ENCODE measurements around the gene FASTKD2.

The FASTKD2 gene

GRCh38 chr2:206765242-206766056 lies at the start of gene FASTKD2, which contains the start of gene MDH1B:
TSS of gene FASTKD2 (plus strand) at chr2:206765606. CDS start at chr2:206766694, 1,088 bp downstream.
TSS of gene MDH1B (minus strand) at chr2:206765328. CDS start at chr2:206765271, 57 bp downstream.
- DNase-seq (ENCODE audit: low read depth), result peak; percentile 95
- H3K4me3 ChIP-seq (ENCODE audit: low read length), result peak within 1 kb of the TSS; percentile 80
- TF ChIP-seq CTCF (conservative IDR thresholded peaks at IDR 0.05; ENCODE audit: low read length), result no peak

DNA sequence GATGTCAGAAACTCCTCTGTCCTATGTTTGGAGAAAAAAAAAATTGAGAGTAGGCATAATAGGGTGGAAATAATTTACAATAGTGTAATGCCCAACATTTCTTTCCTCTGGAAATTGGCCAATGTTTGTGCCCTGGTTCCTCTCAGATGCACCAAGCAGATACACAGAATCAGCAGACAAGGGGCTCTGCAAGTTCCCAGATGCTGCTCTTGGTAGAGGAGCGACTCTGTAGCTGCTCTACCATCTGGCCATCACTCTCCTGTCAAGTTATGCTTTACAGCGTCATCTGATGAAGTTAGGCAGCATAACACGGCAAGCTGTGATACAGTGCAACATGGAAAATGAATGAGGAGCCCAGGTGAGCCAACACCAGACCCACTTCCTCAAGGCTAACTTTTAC lies 48.8 kb upstream of the FASTKD2 start:
- DNase-seq (ENCODE audit: low read depth), result no peak
- TF ChIP-seq CTCF (conservative IDR thresholded peaks at IDR 0.05; ENCODE audit: low read length), result no peak
- no peak overlapping the region for H3K4me3 ChIP-seq (ENCODE audit: low read length)

DNA sequence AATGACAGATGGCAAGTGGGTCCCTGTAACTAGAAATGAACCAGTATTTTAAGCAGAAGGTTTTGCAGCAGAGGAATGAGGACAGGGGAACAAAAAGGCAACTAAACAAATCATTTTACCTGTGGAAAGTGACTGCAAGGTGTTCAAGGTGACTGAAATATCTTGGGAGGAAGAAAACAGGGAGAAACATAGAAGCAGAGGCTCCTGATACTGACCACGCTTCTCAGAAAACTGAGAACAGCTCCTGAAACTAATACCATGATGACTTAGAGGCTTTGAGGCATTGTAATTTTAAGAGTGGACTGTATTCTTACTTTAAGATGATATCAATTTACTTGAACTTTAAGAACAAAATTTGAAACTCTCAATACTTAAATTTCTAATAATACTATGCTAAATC lies 47.1 kb upstream of the FASTKD2 start, which contains the start of gene DYTN:
Gene DYTN, minus strand, starts transcription at position 101 of the 400 bp plus-strand sequence. CDS start 117 bp downstream, outside the sequence.
- no peak for TF ChIP-seq CTCF (conservative IDR thresholded peaks at IDR 0.05; ENCODE audit: low read length)
- no peak within 1 kb of the TSS for H3K4me3 ChIP-seq (ENCODE audit: low read length)
- DNase-seq (ENCODE audit: low read depth), result no peak

- no peak for TF ChIP-seq CTCF (conservative IDR thresholded peaks at IDR 0.05; ENCODE audit: low read length)
- H3K4me3 ChIP-seq (ENCODE audit: low read length), result no peak overlapping the region
- no peak for DNase-seq (ENCODE audit: low read depth)
Measured at GRCh38 chr2:206721256-206721920, 44.0 kb upstream of the FASTKD2 start.

- no peak for TF ChIP-seq CTCF (conservative IDR thresholded peaks at IDR 0.05; ENCODE audit: low read length)
- no peak for DNase-seq (ENCODE audit: low read depth)
- no peak overlapping the region for H3K4me3 ChIP-seq (ENCODE audit: low read length)
Measured at GRCh38 chr2:206723288-206723687, 42.1 kb upstream of the FASTKD2 start.

DNA sequence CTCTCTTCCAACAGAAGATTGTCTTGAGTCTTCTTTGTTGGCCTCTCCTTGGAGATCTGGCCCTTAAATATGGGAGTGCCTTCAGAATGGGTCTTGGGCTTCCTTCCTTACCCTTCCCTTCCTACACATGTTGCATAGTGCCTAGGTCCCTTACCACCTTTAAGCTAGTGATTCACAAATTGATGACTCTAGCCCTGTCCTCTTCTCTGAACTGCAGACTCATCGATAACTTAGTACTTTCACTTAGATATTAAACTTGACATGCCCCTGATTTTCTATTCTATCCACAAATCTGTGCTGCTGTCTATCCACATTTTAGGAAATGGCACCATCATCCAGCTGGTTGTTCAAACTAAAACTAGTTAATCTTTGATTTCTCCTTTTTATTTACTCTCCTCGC lies 38.1 kb upstream of the FASTKD2 start:
- no peak overlapping the region for H3K4me3 ChIP-seq (ENCODE audit: low read length)
- no peak for TF ChIP-seq CTCF (conservative IDR thresholded peaks at IDR 0.05; ENCODE audit: low read length)
- DNase-seq (ENCODE audit: low read depth), result no peak

Measured in AG10803 (cell line).